K562 (cell line): ENCODE measurements around the gene TMEM144. TPM values are rescaled to one million over a fixed set of nuclear protein-coding genes. Genes with fewer than 3 reads are reported as not detected.

Source experiments
- ARID4B ChIP-seq: sonication (generic); formaldehyde crosslinking; IDR thresholded peaks from 2 replicates; pipeline ENCODE4 v1.8.0; 2022; ENCODE audit warnings: mild to moderate bottlenecking, missing genetic modification reagents
- CAMTA2 ChIP-seq: fragments of 250-450 bp; sonication (Bioruptor Pico); conservative IDR thresholded peaks from 2 replicates; pipeline ENCODE4 v1.5.1; 2022
- DLX4 ChIP-seq: fragments of 250-450 bp; sonication (Bioruptor Pico); IDR thresholded peaks from 2 replicates; pipeline ENCODE4 v1.6.1; 2021; ENCODE audit warnings: mild to moderate bottlenecking
- E2F3 ChIP-seq: fragments of 250-450 bp; sonication (Bioruptor Pico); IDR thresholded peaks from 2 replicates; pipeline ENCODE4 v1.4.0; 2020; ENCODE audit warnings: mild to moderate bottlenecking
- E2F5 ChIP-seq: sonication (generic); formaldehyde crosslinking; IDR thresholded peaks from 2 replicates; pipeline ENCODE4 v1.8.0; 2022; ENCODE audit warnings: mild to moderate bottlenecking, missing genetic modification reagents
- HMG20B ChIP-seq: fragments of 250-450 bp; sonication (Bioruptor Pico); IDR thresholded peaks from 2 replicates; pipeline ENCODE4 v1.5.0; 2021; ENCODE audit warnings: mild to moderate bottlenecking
- LCOR ChIP-seq: sonication (generic); formaldehyde crosslinking; IDR thresholded peaks from 2 replicates; pipeline ENCODE4 v1.8.0; 2022; ENCODE audit warnings: mild to moderate bottlenecking, missing genetic modification reagents
- MXD1 ChIP-seq: fragments of 250-450 bp; sonication (Bioruptor Pico); IDR thresholded peaks from 2 replicates; pipeline ENCODE4 v1.8.0; 2021; ENCODE audit warnings: borderline replicate concordance, mild to moderate bottlenecking, moderate library complexity; ENCODE audit not compliant: poor library complexity, severe bottlenecking
- NR1H2 ChIP-seq: sonication (generic); formaldehyde crosslinking; IDR thresholded peaks from 2 replicates; pipeline ENCODE4 v1.4.0; 2020; ENCODE audit warnings: mild to moderate bottlenecking, missing genetic modification reagents
- NR4A1 ChIP-seq, 2 experiments: fragments of 250-450 bp in 1 of 2; fragments of 450-650 bp in 1 of 2; sonication (Bioruptor Pico) in 1 of 2; IDR thresholded peaks; 2 replicates each; pipeline versions ENCODE4 v1.4.0 to v1.6.1; 2016 to 2020; ENCODE audit warnings: mild to moderate bottlenecking in 2 of 2, missing compliant biosample characterization in 1 of 2, missing genetic modification characterization in 1 of 2, moderate library complexity in 1 of 2
- PHTF2 ChIP-seq: fragments of 250-450 bp; sonication (Bioruptor Pico); IDR thresholded peaks from 2 replicates; pipeline ENCODE4 v1.5.0; 2021; ENCODE audit warnings: mild to moderate bottlenecking
- TAF9B ChIP-seq: fragments of 450-650 bp; IDR thresholded peaks from 2 replicates; pipeline ENCODE4 v1.6.1; 2018; ENCODE audit warnings: mild to moderate bottlenecking; ENCODE audit not compliant: partially characterized antibody
- ZEB2 ChIP-seq: fragments of 450-650 bp; IDR thresholded peaks from 2 replicates; pipeline ENCODE4 v1.6.1; 2016
- ZNF263 ChIP-seq: sonication (generic); formaldehyde crosslinking; IDR thresholded peaks from 2 replicates; pipeline ENCODE4 v1.8.0; 2022; ENCODE audit warnings: mild to moderate bottlenecking, missing genetic modification reagents, borderline replicate concordance
- ZNF324 ChIP-seq: fragments of 250-450 bp; sonication (Bioruptor Pico); IDR thresholded peaks from 2 replicates; pipeline ENCODE4 v1.4.0; 2020; ENCODE audit warnings: mild to moderate bottlenecking
- ZNF436 ChIP-seq: fragments of 250-450, 450-650 bp; sonication (Bioruptor Pico); formaldehyde crosslinking; IDR thresholded peaks from 2 replicates; pipeline ENCODE4 v1.7.0; 2020; ENCODE audit warnings: mild to moderate bottlenecking
- ZNF699 ChIP-seq: fragments of 250-450 bp; sonication (Bioruptor Pico); IDR thresholded peaks from 2 replicates; pipeline ENCODE4 v1.8.0; 2021; ENCODE audit warnings: mild to moderate bottlenecking, moderate library complexity; ENCODE audit not compliant: insufficient replicate concordance
- polyA plus RNA-seq, 8 experiments: library from polyadenylated mRNA; depleted of rRNA in 4 of 8; stranded (reverse) in 5 of 8; unstranded in 3 of 8; fragments of >200 nt; fragmentation: Nextera tagmentation in 2 of 8; fragmentation: Illumina TruSeq in 1 of 8; extraction: Ambion mirVana in 2 of 8; extraction: Trizol in 1 of 8; gene quantifications; 2 replicates each; pipeline versions ENCODE4 v1.2.1 to v1.2.3, GENCODE V29; 2011 to 2014; ENCODE audit warnings: inconsistent platforms in 1 of 8, missing spikeins in 1 of 8
- total RNA-seq, 7 experiments: library from RNA; depleted of rRNA in 6 of 7; stranded (reverse); fragments of >200 nt in 6 of 7; fragmentation: Illumina TruSeq in 2 of 7; extraction: Trizol in 2 of 7; gene quantifications; 2 replicates each; pipeline versions ENCODE4 v1.2.1 to v1.2.3, GENCODE V29; 2011 to 2021; ENCODE audit warnings: low replicate concordance in 1 of 7

The TMEM144 gene
- total and polyA plus RNA-seq, 9 of the 15 experiments (the other 6 are each of a cell fraction or from before 2014, with no cell fraction given): 4.0 to 12.0 (median 6.1) TPM

- TF ChIP-seq CAMTA2 (no peak), ZEB2 (no peak), LCOR (CRISPR knock-in tag) (no peak), HMG20B (no peak), ZNF699 (CRISPR knock-in tag) (no peak), TAF9B (peak; percentile 66), NR4A1 (CRISPR knock-in tag; IDR thresholded peaks at IDR 0.05) (no peak), NR4A1 (tag; IDR thresholded peaks at IDR 0.05) (peak; percentile 25; the same call in 1 of the 2 replicates), E2F5 (CRISPR knock-in tag) (no peak), ZNF263 (CRISPR knock-in tag) (no peak), MXD1 (CRISPR knock-in tag) (no peak), PHTF2 (CRISPR knock-in tag) (no peak), ZNF436 (CRISPR knock-in tag) (no peak), ARID4B (CRISPR knock-in tag) (no peak), NR1H2 (CRISPR knock-in tag) (no peak), ZNF324 (CRISPR knock-in tag) (no peak), E2F3 (CRISPR knock-in tag) (no peak), DLX4 (CRISPR knock-in tag) (no peak)
These were observed at the start of gene TMEM144 (continued) for GRCh38 chr4:158209825-158210807.
